H54 (cell line): Measurements from ENCODE around the gene AKIRIN2.

ENCODE experiments used
- DNase-seq: peaks from one replicate; pipeline ENCODE4 v3.0.0; 2011; ENCODE audit warnings: low spot score, mixed read lengths; ENCODE audit not compliant: insufficient read length
- FAIRE-seq: peaks from 3 replicates; lab custom pipeline; 2011; peaks lifted over from hg19 to GRCh38; lab: Jason Lieb, UNC
- POLR2A ChIP-seq: IDR thresholded peaks from 2 replicates; pipeline ENCODE4 v1.6.1; 2011; ENCODE audit warnings: low read depth, mild to moderate bottlenecking, low read length

AKIRIN2 gene

DNA sequence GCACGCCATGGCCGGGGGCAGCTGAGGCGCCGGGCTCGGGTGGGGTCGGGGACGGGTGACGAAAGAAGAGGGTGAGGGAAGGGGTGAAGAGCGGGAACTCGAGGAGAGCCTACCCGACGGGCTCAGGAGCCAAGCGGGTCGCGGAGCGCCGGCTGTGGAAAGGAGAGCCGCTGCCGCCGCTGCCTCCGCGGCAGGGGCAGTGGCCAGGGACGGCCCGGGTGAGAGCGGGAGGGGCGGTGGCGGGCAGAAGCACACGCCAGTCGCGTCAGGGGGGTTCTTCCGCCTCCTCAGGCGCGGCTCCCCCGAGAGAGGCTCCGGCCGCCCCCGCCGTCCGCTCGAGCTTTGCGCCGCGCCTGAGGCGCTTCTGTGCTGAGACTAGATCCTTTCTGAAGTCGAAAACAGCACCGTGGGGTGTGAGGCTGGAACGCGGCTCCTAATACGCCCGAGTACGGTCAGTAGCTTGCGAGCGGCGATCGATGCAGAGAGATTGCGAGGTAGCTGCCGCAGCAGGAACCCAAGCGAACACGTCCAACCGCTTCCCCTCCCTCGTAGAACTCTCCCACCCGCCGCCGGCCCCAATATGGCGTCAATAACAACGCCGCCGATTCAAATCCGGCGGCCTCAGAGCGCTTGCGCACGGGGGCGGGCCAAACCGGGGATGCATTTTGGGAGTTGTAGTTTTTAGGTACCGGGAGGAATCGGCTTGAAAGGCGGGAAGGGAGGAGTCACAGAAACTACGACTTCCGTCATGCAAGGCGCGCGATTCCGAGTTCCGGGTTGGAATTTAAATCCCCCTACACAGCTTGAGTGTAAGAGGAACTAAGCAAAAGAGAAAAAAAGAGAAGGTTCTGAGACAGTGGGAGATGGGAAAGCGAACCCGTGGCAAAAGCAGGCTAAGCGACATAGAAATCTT lies at the start of gene AKIRIN2:
Gene AKIRIN2, minus strand, starts transcription at position 558 of the 913 bp plus-strand sequence. Its CDS starts 549 bp downstream, at position 9.
- FAIRE-seq: peak; percentile 85

DNA sequence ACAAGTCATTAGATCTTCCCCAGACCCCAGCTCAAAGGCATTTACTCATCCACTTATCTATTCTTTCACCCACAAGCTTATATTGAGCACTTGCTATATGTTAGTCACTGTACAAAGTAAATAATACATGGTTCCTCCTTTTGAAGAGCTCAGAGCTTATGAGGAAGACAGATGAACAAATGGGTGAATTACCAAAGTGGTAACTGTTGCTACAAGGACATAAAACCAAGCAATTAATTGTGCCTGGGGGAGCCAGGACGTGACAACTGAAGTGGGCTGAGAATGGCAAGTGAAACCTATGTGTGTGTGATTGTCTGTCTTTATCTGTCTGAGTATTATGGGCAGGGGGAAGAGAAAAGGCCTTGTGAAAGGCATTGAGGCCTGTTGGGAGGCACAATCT lies 45.6 kb upstream of the AKIRIN2 start:
- DNase-seq (no peak), FAIRE-seq (no peak)
- no peak for TF ChIP-seq POLR2A

More for the DNA sequence above, at the start of gene AKIRIN2:
- TF ChIP-seq POLR2A: peak; percentile 92
- peak; percentile 38 for DNase-seq

GRCh38 chr6:87745966-87746721 lies 44.1 kb upstream of the AKIRIN2 start:
- no peak for DNase-seq
- no peak for TF ChIP-seq POLR2A
- FAIRE-seq: no peak

GRCh38 chr6:87743454-87743853 lies 41.4 kb upstream of the AKIRIN2 start:
- no peak for TF ChIP-seq POLR2A
- FAIRE-seq: no peak

DNA sequence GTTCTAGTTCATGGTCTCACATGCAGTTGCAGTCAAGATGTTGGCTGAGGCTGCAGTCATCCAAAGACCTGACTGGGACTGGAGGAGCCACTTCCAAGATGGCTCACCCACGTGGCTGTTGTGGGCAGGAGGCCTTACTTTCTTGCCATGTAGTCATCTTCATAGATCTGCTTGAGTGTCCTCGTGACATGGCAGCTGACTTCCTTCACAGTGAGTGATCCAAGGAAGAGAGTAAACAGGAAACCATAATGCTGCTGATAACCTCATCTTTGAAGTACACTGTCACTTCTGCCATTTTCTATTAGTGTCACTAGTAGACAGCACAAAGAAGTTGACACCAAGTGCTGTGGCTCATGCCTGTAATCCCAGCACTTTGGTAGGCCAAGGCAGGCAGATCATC lies 40.1 kb upstream of the AKIRIN2 start:
- no peak for DNase-seq
- no peak for FAIRE-seq
- no peak for TF ChIP-seq POLR2A

More at GRCh38 chr6:87743454-87743853, 41.4 kb upstream of the AKIRIN2 start:
- no peak for DNase-seq

DNA sequence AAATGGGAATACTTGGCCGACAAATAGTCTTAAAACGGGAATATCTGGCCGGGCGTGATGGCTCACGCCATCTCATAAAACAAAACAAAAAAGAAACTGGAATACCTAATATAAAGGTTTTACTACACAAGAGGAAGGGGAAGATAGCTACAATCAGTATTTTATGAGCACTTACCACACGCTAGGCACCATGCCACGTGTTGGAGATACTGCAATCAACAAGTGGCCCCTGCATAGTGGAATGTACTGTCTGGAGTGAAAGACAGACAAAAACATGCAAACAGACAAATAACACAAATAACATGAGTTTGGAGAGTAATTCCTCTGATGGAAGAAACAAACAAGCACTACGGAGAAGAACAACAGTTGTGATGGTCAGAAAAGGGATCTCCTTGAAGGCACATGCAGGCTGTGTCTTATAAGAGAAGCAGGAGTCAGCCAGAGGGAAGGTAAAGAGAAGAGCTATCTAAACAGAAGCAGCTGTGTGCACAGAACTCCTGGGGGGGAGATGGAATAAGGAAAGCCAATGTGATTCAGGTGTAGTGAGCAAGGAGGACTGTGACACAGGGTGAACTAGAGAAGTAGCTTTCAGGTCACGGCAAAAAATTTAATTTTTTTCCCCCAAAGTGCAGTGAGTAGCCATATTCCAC lies 39.1 kb upstream of the AKIRIN2 start:
- FAIRE-seq (no peak), DNase-seq (no peak)
- no peak for TF ChIP-seq POLR2A

DNA sequence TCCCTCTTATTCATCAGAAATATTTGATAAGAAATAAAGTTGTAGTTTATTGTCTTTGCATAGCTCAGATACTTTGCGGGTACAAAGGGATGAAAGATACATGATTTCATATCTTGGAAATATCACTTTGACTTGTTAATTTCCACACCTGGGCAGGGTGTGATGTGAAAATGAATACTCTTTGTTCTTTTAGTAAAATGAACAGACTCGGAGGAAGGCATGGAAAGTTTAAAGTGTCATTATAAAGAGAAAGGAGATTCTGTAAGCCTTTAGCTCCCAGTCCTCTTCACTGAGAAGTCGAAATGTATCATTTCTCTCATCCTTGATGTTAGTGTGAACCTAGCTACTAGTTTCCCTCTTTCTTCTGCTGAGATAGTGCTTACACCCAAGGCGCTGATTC lies 36.7 kb upstream of the AKIRIN2 start:
- no peak for TF ChIP-seq POLR2A
- FAIRE-seq: no peak

DNA sequence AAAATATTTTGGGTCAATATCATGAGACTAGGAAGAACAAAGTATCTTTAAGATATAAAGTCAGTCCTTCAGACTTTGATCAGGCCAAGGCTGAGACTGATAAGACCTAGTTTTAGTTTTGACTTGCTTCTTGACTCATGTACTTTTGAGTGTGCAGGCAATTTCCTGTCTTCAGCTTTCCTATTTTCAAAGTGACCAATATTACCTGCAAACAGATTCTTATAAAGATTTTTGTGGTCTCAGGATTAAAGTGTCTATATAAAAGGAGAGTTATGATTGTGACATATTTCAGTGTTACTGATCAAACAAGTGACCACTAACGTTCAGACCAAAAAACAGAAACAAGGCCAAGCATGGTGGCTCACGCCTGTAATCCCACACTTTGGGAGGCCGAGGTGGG lies 36.0 kb upstream of the AKIRIN2 start:
- DNase-seq: no peak
- no peak for TF ChIP-seq POLR2A
- FAIRE-seq: no peak

More for the DNA sequence above, 36.7 kb upstream of the AKIRIN2 start:
- no peak for DNase-seq

- no peak for TF ChIP-seq POLR2A
- FAIRE-seq: no peak
- no peak for DNase-seq
These were observed 34.9 kb upstream of the AKIRIN2 start for GRCh38 chr6:87736809-87737540.

GRCh38 chr6:87731818-87732661 lies 30.0 kb upstream of the AKIRIN2 start:
- TF ChIP-seq POLR2A: no peak
- FAIRE-seq (peak; percentile 93), DNase-seq (peak; percentile 79)

DNA sequence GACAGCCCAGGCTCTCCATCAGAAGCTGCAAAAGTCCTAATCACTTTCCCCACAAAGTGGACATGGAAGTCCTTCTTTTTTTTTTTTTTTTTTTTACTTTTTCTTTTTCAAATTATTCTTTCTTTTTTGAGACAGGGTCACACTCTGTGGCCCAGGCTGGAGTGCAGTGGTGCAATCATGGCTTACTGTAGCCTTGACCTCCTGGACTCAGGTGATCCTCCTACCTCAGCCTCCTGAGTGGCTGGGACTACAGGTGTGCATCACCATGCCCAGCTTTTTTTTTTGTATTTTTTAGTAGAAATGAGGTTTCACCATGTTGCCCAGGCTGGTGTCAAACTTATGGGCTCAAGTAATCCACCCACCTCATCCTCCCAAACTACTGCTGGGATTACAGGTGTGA lies 29.0 kb upstream of the AKIRIN2 start:
- DNase-seq (no peak), FAIRE-seq (no peak)
- no peak for TF ChIP-seq POLR2A

- no peak for TF ChIP-seq POLR2A
- no peak for FAIRE-seq
- no peak for DNase-seq
These were observed 28.1 kb upstream of the AKIRIN2 start for GRCh38 chr6:87729965-87730719.
